HCT116 (cell line): ENCODE measurements around the gene OTOP3.

Experiments used
- CTCF ChIP-seq, 3 experiments: fragments of 200-600 bp in 1 of 3; sonication (generic) in 1 of 3; IDR thresholded peaks in 2 of 3; conservative IDR thresholded peaks in 1 of 3; 2 replicates each; pipeline ENCODE4 v1.5.1; 2012 to 2017; ENCODE audit warnings: low read depth in 2 of 3, low read length in 2 of 3, antibody characterized with exemption in 1 of 3, borderline replicate concordance in 1 of 3, control low read depth in 1 of 3, mild to moderate bottlenecking in 1 of 3, mixed read lengths in 1 of 3, mixed run types in 1 of 3, moderate library complexity in 1 of 3; ENCODE audit not compliant: insufficient read depth in 1 of 3
- EGR1 ChIP-seq: IDR thresholded peaks from 2 replicates; pipeline ENCODE4 v1.6.1; 2012; ENCODE audit warnings: low read depth
- EZH2phosphoT487 ChIP-seq: fragments of 200-600 bp; IDR thresholded peaks from 2 replicates; pipeline ENCODE4 v1.6.1; 2018; ENCODE audit warnings: antibody characterized with exemption, borderline replicate concordance
- MAX ChIP-seq: IDR thresholded peaks from 2 replicates; pipeline ENCODE4 v1.6.1; 2012
- POLR2A ChIP-seq: IDR thresholded peaks from 2 replicates; pipeline ENCODE4 v1.7.0; 2011; ENCODE audit warnings: borderline replicate concordance; ENCODE audit not compliant: insufficient read depth, insufficient read length; ENCODE audit errors: extremely low read depth
- POLR2AphosphoS5 ChIP-seq: IDR thresholded peaks from 2 replicates; pipeline ENCODE4 v1.6.1; 2011; ENCODE audit warnings: mild to moderate bottlenecking, low read depth, low read length, moderate library complexity
- REST ChIP-seq: IDR thresholded peaks from 2 replicates; pipeline ENCODE4 v1.6.1; 2012; ENCODE audit warnings: low read depth

- TF ChIP-seq CTCF (IDR thresholded peaks at IDR 0.05 in 2 of 3, conservative IDR thresholded peaks at IDR 0.05 in 1 of 3; ENCODE audit: borderline replicate concordance in 1 of 3, insufficient read depth in 1 of 3, low read depth in 2 of 3, low read length in 2 of 3) (no peak), POLR2A (no peak), REST (no peak), POLR2AphosphoS5 (no peak), MAX (no peak), EGR1 (no peak), EZH2phosphoT487 (no peak)
These were observed 15.4 kb downstream of the OTOP3 start for GRCh38 chr17:74951065-74951464.
